NB4 (cell line): ENCODE results near the gene SKAP1.
A peak's percentile ranks its signal among the peaks of the same experiment; 100 is the strongest.

Source experiments
- CTCF ChIP-seq: IDR thresholded peaks from one replicate; pipeline ENCODE4 v1.5.1; 2012; ENCODE audit warnings: low read depth, low read length
- MAX ChIP-seq: IDR thresholded peaks from 2 replicates; pipeline ENCODE4 v1.6.1; 2011; ENCODE audit warnings: low read depth, low read length
- MYC ChIP-seq: IDR thresholded peaks from 2 replicates; pipeline ENCODE4 v1.6.1; 2011; ENCODE audit warnings: low read depth, low read length
- POLR2A ChIP-seq: IDR thresholded peaks from 2 replicates; pipeline ENCODE4 v1.6.1; 2011; ENCODE audit warnings: mild to moderate bottlenecking; ENCODE audit not compliant: insufficient read length; ENCODE audit errors: extremely low read depth

- TF ChIP-seq CTCF = peak; percentile 28
- no peak for TF ChIP-seq POLR2A
- no peak for TF ChIP-seq MAX
- no peak for TF ChIP-seq MYC
Observed at GRCh38 chr17:48153691-48154358, 276.2 kb downstream of the SKAP1 start.
